Measurements from ENCODE around the gene ILKAP.

ILKAP gene

GRCh38 chr2:238240757-238241711 lies 37.5 kb upstream of the ILKAP start:
- no peak for FAIRE-seq
- no peak for TF ChIP-seq POLR2A (IDR thresholded peaks at IDR 0.05; ENCODE audit: low read depth, low read length)
- no peak for DNase-seq (ENCODE audit: insufficient read length, low spot score)

GRCh38 chr2:238239863-238240756 lies 36.6 kb upstream of the ILKAP start, which contains the start of gene HES6:
Gene HES6 (minus strand): TSS chr2:238240038. CDS start chr2:238239905, 133 bp downstream.
- peak; percentile 97 for TF ChIP-seq POLR2A (IDR thresholded peaks at IDR 0.05; ENCODE audit: low read depth, low read length)

GRCh38 chr2:238239543-238239862 lies 36.0 kb upstream of the ILKAP start:
- FAIRE-seq (no peak), DNase-seq (ENCODE audit: insufficient read length, low spot score) (no peak)
- TF ChIP-seq POLR2A (IDR thresholded peaks at IDR 0.05; ENCODE audit: low read depth, low read length) = no peak

More at GRCh38 chr2:238239863-238240756, 36.6 kb upstream of the ILKAP start, which contains the start of gene HES6:
- DNase-seq (ENCODE audit: insufficient read length, low spot score) (peak; percentile 97), FAIRE-seq (no peak)

GRCh38 chr2:238238766-238239542 lies 35.5 kb upstream of the ILKAP start:
- FAIRE-seq (no peak), DNase-seq (ENCODE audit: insufficient read length, low spot score) (no peak)
- no peak for TF ChIP-seq POLR2A (IDR thresholded peaks at IDR 0.05; ENCODE audit: low read depth, low read length)

- no peak for TF ChIP-seq POLR2A (IDR thresholded peaks at IDR 0.05; ENCODE audit: low read depth, low read length)
- DNase-seq (ENCODE audit: insufficient read length, low spot score) (no peak), FAIRE-seq (no peak)
Measured at GRCh38 chr2:238238311-238238765, 34.8 kb upstream of the ILKAP start.

- no peak for FAIRE-seq
Measured at GRCh38 chr2:238237431-238238135, 34.1 kb upstream of the ILKAP start.

GRCh38 chr2:238236571-238236970 lies 33.1 kb upstream of the ILKAP start:
- FAIRE-seq = no peak
- DNase-seq (ENCODE audit: insufficient read length, low spot score) = no peak
- no peak for TF ChIP-seq POLR2A (IDR thresholded peaks at IDR 0.05; ENCODE audit: low read depth, low read length)

More at GRCh38 chr2:238237431-238238135, 34.1 kb upstream of the ILKAP start:
- no peak for TF ChIP-seq POLR2A (IDR thresholded peaks at IDR 0.05; ENCODE audit: low read depth, low read length)
- DNase-seq (ENCODE audit: insufficient read length, low spot score) = no peak

GRCh38 chr2:238235856-238236255 lies 32.4 kb upstream of the ILKAP start:
- DNase-seq (ENCODE audit: insufficient read length, low spot score) (no peak), FAIRE-seq (no peak)
- no peak for TF ChIP-seq POLR2A (IDR thresholded peaks at IDR 0.05; ENCODE audit: low read depth, low read length)

GRCh38 chr2:238235331-238235732 lies 31.8 kb upstream of the ILKAP start:
- DNase-seq (ENCODE audit: insufficient read length, low spot score) (no peak), FAIRE-seq (no peak)
- no peak for TF ChIP-seq POLR2A (IDR thresholded peaks at IDR 0.05; ENCODE audit: low read depth, low read length)

GRCh38 chr2:238233625-238234024 lies 30.1 kb upstream of the ILKAP start:
- TF ChIP-seq POLR2A (IDR thresholded peaks at IDR 0.05; ENCODE audit: low read depth, low read length) = no peak
- DNase-seq (ENCODE audit: insufficient read length, low spot score) (no peak), FAIRE-seq (no peak)

GRCh38 chr2:238231809-238232208 lies 28.3 kb upstream of the ILKAP start:
- FAIRE-seq (no peak), DNase-seq (ENCODE audit: insufficient read length, low spot score) (no peak)
- no peak for TF ChIP-seq POLR2A (IDR thresholded peaks at IDR 0.05; ENCODE audit: low read depth, low read length)

GRCh38 chr2:238231251-238231793 lies 27.8 kb upstream of the ILKAP start:
- TF ChIP-seq POLR2A (IDR thresholded peaks at IDR 0.05; ENCODE audit: low read depth, low read length) = no peak
- DNase-seq (ENCODE audit: insufficient read length, low spot score) (no peak), FAIRE-seq (no peak)
